ACC112 (cell line): Measurements from ENCODE around the gene TMSB4X.

ENCODE experiments used
- H2AFZ ChIP-seq: fragments of 200-600 bp; sonication (generic); one replicate; pipeline ENCODE4 v1.6.0; 2017; ENCODE audit warnings: antibody characterized with exemption, low read length; ENCODE audit not compliant: unreplicated experiment
- H3K27ac ChIP-seq: fragments of 200-600 bp; sonication (generic); 2 replicates; pipeline ENCODE4 v1.5.1; 2014; ENCODE audit warnings: low read depth, mild to moderate bottlenecking, antibody characterized with exemption, low read length, moderate library complexity
- H3K27me3 ChIP-seq: fragments of 200-600 bp; sonication (generic); 2 replicates; pipeline ENCODE4 v1.6.1; 2014; ENCODE audit warnings: mild to moderate bottlenecking, antibody characterized with exemption, low read length, moderate library complexity, mixed read lengths; ENCODE audit not compliant: insufficient read depth
- H3K36me3 ChIP-seq: fragments of 200-600 bp; sonication (generic); 2 replicates; pipeline ENCODE4 v1.6.1; 2016; ENCODE audit warnings: mild to moderate bottlenecking, antibody characterized with exemption, low read length, moderate library complexity, mixed read lengths; ENCODE audit not compliant: insufficient read depth
- H3K4me1 ChIP-seq: fragments of 200-600 bp; sonication (generic); one replicate; pipeline ENCODE4 v1.6.1; 2016; ENCODE audit warnings: low read length, mixed read lengths; ENCODE audit not compliant: insufficient read depth, unreplicated experiment, control insufficient read depth
- H3K4me3 ChIP-seq: fragments of 200-600 bp; sonication (generic); 2 replicates; pipeline ENCODE4 v1.5.1; 2014; ENCODE audit warnings: mild to moderate bottlenecking, low read depth, low read length
- H3K79me2 ChIP-seq: fragments of 200-600 bp; sonication (generic); one replicate; pipeline ENCODE4 v1.6.0; 2016; ENCODE audit warnings: low read length; ENCODE audit not compliant: control insufficient read depth, unreplicated experiment, insufficient read depth

TMSB4X gene

GRCh38 chrX:12967711-12968465 lies 7.0 kb upstream of the TMSB4X start:
- H3K4me1 ChIP-seq = peaks cover 10% of the 10 kb centered on the region
- no peaks in the 10 kb centered on the region for H3K79me2 ChIP-seq
- no peaks in the 10 kb centered on the region for H3K27me3 ChIP-seq
- H3K36me3 ChIP-seq = no peaks in the 10 kb centered on the region
- no peak overlapping the region for H3K27ac ChIP-seq
- H3K4me3 ChIP-seq = no peak overlapping the region
- H2AFZ ChIP-seq = no peak overlapping the region

GRCh38 chrX:12970691-12971202 lies 4.2 kb upstream of the TMSB4X start:
- Histone ChIP-seq H3K36me3 (peaks cover 6% of the 10 kb centered on the region; the same call in 1 of the 2 replicates), H2AFZ (peak overlapping the region; percentile 90), H3K4me1 (peaks cover 21% of the 10 kb centered on the region), H3K27me3 (no peaks in the 10 kb centered on the region), H3K27ac (peak overlapping the region; percentile 59), H3K79me2 (peaks cover 13% of the 10 kb centered on the region), H3K4me3 (peak overlapping the region; percentile 57)

- Histone ChIP-seq H3K27ac (no peak overlapping the region), H3K4me1 (peaks cover 21% of the 10 kb centered on the region), H3K79me2 (peaks cover 20% of the 10 kb centered on the region), H3K36me3 (peaks cover 12% of the 10 kb centered on the region; the same call in 1 of the 2 replicates), H2AFZ (peak overlapping the region; percentile 90), H3K4me3 (no peak overlapping the region), H3K27me3 (no peaks in the 10 kb centered on the region)
Measured at GRCh38 chrX:12971282-12972003, 3.5 kb upstream of the TMSB4X start.

- H3K4me1 ChIP-seq = peaks cover 21% of the 10 kb centered on the region
- peaks cover 27% of the 10 kb centered on the region for H3K79me2 ChIP-seq
- H3K36me3 ChIP-seq = peaks cover 14% of the 10 kb centered on the region
- no peak overlapping the region for H2AFZ ChIP-seq
- H3K27me3 ChIP-seq = no peaks in the 10 kb centered on the region
- H3K27ac ChIP-seq = no peak overlapping the region
- H3K4me3 ChIP-seq = no peak overlapping the region
Measured at GRCh38 chrX:12972243-12972642, 2.7 kb upstream of the TMSB4X start.

- Histone ChIP-seq H3K27ac (no peak overlapping the region), H3K4me3 (no peak overlapping the region), H3K79me2 (peaks cover 31% of the 10 kb centered on the region), H3K4me1 (peaks cover 21% of the 10 kb centered on the region), H3K36me3 (peaks cover 19% of the 10 kb centered on the region), H3K27me3 (no peaks in the 10 kb centered on the region), H2AFZ (no peak overlapping the region)
Measured at GRCh38 chrX:12972878-12973560, 1.9 kb upstream of the TMSB4X start.

GRCh38 chrX:12973561-12974304 lies 1.2 kb upstream of the TMSB4X start:
- Histone ChIP-seq H3K27ac (peak overlapping the region; percentile 98), H3K36me3 (peaks cover 19% of the 10 kb centered on the region), H3K79me2 (peaks cover 31% of the 10 kb centered on the region), H3K4me3 (peak overlapping the region; percentile 95), H2AFZ (peak overlapping the region; percentile 55), H3K4me1 (peaks cover 21% of the 10 kb centered on the region), H3K27me3 (no peaks in the 10 kb centered on the region)

- Histone ChIP-seq H3K27ac (peak overlapping the region; percentile 98), H3K27me3 (no peaks in the 10 kb centered on the region), H2AFZ (peak overlapping the region; percentile 55), H3K36me3 (peaks cover 19% of the 10 kb centered on the region), H3K79me2 (peaks cover 31% of the 10 kb centered on the region), H3K4me3 (peak overlapping the region; percentile 95), H3K4me1 (peaks cover 26% of the 10 kb centered on the region)
Measured at GRCh38 chrX:12974305-12974795, 560 bp upstream of the TMSB4X start.

- H2AFZ ChIP-seq = no peak overlapping the region
- peak overlapping the region; percentile 98 for H3K27ac ChIP-seq
- H3K27me3 ChIP-seq = no peaks in the 10 kb centered on the region
- H3K4me1 ChIP-seq = peaks cover 28% of the 10 kb centered on the region
- peaks cover 19% of the 10 kb centered on the region for H3K36me3 ChIP-seq
- peaks cover 31% of the 10 kb centered on the region for H3K79me2 ChIP-seq
- H3K4me3 ChIP-seq = peak overlapping the region; percentile 95
Measured at GRCh38 chrX:12975670-12975965, 708 bp downstream of the TMSB4X start.

- peak overlapping the region; percentile 98 for H3K27ac ChIP-seq
Measured at GRCh38 chrX:12975991-12976558, 1.2 kb downstream of the TMSB4X start.

More at GRCh38 chrX:12975991-12976558, 1.2 kb downstream of the TMSB4X start:
- Histone ChIP-seq H3K4me1 (peaks cover 24% of the 10 kb centered on the region), H3K4me3 (peak overlapping the region; percentile 95), H2AFZ (no peak overlapping the region), H3K36me3 (peaks cover 19% of the 10 kb centered on the region), H3K27me3 (no peaks in the 10 kb centered on the region), H3K79me2 (peaks cover 31% of the 10 kb centered on the region)
